SK-N-DZ (cell line): Measurements from ENCODE around the gene GPR55.

Experiments used
- DNase-seq: peaks from one replicate; pipeline ENCODE4 v3.0.0-alpha.2; 2015; ENCODE audit warnings: low spot score

The GPR55 gene

GRCh38 chr2:230868161-230868946 is 56.7 kb downstream of the GPR55 start:
- DNase-seq = peak; percentile 48

DNA sequence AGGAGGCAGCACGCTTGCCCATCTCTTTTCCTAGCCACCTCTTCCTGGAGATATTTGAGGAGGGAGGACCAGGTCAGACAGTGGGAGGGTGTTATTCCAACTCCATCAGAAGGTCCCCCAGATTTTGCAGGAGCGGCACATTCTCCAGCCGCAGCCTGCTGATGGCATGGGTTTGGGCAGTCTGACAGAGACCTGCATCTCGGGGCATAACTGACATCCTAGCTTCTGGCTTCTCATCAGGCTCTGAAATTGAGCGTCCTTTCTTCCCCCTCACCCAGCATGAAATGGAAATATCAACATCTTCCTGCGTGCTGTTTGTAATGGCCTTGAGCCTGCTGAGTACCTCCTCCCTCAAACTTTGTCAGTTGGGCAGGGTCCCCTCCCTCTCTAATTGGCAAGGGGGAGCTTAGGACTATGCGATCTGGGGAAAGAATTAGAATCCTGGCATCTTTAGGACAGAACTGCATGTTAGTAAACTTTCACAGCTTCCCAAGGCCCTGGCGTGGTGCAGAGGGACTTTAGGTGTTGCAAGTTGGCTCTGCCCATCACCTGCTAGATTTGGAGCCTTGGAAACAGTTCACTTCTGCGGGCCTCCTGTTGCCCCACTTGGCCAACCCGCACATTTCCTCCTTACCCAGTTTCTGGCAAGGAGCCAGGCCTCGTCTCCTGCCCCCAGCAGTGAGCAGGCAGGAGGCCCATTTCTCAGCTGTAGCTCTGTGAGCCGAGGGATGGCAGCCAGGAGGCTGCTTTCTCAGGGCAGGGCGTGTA is 58.1 kb downstream of the GPR55 start:
- DNase-seq = no peak

DNA sequence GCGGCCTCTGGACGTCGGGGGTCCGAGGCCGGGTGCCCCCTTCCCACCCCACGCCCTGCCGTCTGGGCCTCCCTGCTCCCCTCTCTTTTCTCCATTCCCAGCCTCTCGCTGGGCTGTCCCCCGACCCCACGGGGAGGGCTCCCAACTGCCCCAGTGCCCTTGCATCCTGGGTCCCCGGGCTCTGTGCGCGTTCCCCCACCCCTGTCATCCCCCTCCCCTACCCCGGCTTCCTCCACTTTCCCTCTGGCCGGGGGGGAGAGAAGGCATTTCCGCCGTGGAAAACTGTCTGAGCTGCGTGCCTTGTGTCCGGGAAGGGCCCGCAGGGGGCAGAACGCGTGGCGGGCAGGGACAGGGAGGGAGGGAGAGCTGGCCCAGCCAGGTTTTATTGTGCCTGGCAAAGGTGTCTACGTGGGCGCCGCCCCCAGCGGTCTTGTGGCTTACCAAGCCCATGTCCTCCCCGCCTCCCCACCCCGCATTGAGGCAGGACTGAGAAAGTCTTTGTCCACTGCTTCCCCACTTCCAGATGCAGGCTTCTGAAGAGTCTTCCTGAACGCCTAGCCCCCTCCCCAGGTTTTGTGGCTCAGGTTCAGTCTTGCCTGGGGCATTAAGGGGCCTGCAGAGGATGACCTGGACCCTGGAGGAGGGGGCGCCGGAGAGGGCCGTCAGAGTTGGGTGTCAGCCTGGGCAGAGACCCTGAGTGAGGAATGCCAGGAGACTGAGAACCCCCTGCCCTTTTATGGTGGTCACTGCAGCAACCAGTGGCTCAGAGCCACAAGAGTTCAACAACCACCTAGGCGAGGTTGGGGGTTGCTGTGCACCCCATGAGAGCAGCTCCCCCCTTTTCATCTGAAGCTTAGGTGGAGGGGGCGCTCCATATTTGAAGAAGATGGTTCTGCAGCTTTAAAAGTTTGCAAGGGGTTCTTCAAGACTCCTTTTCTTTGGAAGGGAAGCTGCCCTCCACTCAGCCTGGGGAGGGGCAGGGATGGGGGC is 59.0 kb downstream of the GPR55 start:
- DNase-seq = peak; percentile 26

- no peak for DNase-seq
Measured at GRCh38 chr2:230865307-230865765, 59.7 kb downstream of the GPR55 start.

DNA sequence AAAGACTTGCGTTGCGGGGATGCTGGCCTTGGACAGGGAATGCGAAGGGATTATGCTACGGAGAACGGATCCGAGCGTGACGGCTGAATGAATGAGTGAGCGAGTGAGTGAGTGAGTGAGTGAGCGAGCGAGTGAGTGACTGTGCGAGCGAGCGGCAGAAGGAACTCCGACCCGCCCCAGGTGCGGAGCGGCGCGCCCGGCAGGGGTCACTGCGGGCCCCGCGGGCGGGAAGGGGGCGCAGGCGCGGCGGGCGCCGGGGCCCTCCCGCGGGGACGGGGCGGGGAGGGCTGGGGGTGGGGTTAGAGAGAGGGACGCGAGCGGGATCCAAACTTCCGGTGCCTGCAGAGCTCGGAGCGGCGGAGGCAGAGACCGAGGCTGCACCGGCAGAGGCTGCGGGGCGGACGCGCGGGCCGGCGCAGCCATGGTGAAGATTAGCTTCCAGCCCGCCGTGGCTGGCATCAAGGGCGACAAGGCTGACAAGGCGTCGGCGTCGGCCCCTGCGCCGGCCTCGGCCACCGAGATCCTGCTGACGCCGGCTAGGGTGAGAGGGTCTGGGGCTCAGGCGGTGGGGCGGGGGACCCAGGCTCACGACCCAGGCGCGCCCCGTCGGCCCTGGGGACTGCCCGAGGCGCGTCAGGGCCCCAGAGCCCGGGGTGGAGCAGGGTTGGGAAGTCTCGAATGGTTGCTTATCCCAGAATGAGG is 60.3 kb downstream of the GPR55 start, which contains the start of gene ITM2C:
Gene ITM2C (plus strand): TSS at position 338 of the 702 bp plus-strand sequence. CDS start 84 bp downstream, at position 422.
- peak; percentile 74 for DNase-seq

GRCh38 chr2:230864122-230864604 is 60.9 kb downstream of the GPR55 start:
- no peak for DNase-seq

DNA sequence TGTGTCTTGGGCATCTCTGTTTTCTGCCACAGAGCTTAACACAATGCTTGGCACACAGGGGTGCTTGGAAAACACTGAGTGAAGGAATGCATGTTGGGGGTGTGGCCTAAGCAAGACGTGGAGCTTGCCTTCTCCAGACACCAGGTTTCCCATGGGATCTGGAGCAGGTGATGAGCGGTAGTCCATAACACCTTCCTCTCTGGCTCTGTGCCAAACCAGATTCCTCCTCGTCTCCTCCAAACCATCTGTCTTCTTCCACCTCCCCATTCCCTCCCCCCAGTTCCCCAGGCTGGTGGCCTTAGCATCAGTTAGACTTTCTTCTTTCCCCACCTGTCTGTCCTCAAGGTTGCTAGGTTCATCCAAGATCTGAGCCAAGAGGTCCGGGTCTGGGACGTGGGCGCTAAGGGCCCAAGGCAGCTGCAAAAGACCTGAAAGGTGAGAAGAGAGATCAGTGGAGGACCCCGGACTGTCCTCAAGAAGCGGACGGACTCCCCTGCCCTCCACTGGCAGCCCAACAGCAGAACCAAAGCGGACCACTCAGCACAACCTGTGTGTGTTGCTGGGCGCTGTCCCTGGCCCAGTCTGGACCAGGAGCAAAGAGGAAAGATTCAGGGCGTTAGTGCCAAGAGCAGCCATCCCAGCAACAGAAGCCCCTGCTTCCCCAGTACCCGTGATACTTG is 61.5 kb downstream of the GPR55 start:
- DNase-seq = peak; percentile 24

- no peak for DNase-seq
Measured at GRCh38 chr2:230863031-230863430, 62.0 kb downstream of the GPR55 start.

- no peak for DNase-seq
Measured at GRCh38 chr2:230862292-230862691, 62.8 kb downstream of the GPR55 start.

DNA sequence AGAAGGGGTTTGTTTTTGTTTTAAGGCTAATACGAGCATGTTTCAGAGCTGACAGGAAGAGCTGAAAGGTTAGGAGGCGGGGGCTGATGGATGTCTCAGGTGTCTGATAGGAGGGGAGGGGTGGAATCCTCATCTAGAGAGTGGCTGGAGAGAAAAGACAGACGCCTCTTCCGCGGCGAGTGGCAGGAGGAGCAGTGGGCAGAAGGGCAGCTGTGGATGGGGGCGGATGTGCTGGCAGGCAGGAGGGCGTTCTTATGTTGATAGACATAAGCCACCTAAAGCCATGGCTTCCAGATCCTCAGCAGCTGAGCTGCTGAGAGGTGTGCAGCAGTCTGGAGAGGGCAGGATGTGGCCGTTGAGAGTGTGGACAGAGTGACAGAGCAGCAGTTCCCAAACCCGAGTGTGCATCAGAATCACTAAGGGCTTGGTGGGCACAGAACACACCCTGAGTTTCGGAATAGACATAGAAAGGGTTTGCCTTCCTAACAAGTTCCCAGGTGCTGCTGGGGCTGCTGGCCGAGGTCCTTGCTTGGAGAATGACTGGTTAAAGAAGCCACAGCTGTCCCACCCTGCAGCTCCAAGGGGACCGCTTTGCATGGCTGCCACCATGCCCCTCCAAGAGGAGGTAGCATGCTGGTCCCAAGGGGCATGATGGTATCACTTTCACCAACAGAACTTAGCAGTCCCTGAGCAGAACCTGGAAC is 63.3 kb downstream of the GPR55 start:
- DNase-seq = peak; percentile 54
